GM19438 (cell line): ENCODE measurements around the gene VAT1L.

Experiments used
- ATAC-seq: cut with Tn5 transposase; IDR thresholded peaks from one replicate; pipeline ENCODE4 v1.9.1; 2021; ENCODE audit warnings: low read depth; ENCODE audit not compliant: unreplicated experiment

Gene VAT1L

GRCh38 chr16:77781091-77781490 is 7.3 kb upstream of the VAT1L start:
- no peak for ATAC-seq

- no peak for ATAC-seq
These were observed 5.7 kb upstream of the VAT1L start for GRCh38 chr16:77782694-77783093.

DNA sequence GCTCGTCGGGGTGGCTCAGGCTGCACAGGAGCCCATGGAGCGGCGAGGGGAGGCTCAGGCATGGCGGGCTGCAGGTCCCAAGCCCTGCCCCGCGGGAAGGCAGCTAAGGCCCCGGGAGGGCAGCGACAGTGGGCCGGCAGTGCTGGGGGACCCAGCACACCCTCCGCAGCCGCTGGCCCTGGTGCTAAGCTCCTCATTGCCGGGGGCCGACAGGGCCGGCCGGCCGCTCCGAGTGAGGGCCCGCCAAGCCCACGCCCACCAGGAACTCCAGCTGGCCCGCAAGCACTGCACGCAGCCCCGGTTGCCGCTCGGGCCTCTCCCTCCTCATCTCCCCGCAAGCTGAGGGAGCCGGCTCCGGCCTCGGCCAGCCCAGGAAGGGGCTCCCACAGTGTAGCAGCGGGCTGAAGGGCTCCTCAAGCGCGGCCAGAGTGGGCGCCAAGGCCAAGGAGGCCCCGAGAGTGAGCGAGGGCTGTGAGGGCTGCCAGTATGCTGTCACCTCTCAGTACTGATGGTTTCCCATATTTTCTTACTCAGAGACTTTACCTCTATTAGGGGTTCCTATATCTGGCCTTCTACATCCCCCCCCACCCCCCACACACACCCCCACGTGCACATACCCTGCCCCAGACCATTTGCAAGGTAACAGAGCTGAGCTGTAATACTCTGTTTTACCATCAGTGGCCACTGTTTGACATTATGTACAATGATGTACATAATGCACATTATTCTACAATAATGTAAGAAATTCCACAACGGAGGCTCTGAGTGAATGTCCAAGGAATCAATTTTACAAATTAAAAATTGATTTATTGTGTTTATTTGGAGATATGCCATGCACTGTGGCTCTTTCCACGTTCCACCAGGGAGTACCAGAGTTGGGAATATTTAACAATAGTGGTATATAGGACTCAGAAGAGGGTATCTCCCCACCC is 3.7 kb upstream of the VAT1L start:
- no peak for ATAC-seq

- ATAC-seq: no peak
These were observed 3.0 kb upstream of the VAT1L start for GRCh38 chr16:77785373-77785764.

GRCh38 chr16:77786186-77786847 is 2.0 kb upstream of the VAT1L start:
- ATAC-seq: no peak

- no peak for ATAC-seq
These were observed 912 bp upstream of the VAT1L start for GRCh38 chr16:77787452-77787851.

DNA sequence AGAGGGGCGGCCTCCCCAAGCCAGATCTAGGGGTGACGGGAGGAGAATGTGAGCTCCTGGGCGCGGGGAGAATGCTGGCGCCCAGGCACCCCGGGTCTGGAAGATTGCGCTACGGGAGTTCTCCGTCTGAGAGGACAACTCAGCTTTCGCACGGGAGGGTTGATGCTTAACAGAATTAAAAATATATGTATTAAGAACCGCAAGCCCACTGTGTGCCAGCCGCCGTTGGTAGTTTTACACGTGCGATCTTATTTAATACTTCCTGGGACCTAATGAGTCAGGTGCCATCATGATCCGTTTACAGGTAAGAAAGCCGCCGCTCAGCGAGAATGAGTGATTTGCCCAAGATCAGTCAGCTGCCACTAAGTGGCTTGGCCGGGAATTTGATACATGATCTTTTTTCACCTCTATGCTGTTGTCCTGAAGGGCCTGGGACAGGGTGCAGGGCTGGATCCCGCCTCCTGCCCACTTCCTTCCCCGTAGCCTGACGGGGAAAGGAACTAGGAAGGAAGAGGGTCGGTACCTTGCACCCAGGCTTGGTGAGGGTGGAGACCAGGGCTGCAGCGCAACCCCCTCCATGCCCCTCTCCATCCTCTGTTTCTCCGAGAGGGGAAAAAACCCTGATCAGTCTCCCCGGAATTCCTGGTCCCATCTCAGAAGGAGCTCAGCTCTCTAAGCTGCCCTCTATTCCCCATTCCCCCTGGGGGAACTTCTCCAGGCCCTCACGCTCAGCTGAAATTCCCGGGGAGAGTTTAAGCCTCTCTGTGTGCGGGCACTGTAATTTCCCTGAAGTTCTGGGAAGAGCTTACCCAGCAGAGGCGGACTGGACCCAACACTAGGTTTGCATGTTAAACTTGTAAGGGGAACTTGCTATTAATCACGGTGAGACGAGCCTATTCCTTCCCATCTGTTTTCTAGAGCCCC is 983 bp downstream of the VAT1L start:
- ATAC-seq: no peak

DNA sequence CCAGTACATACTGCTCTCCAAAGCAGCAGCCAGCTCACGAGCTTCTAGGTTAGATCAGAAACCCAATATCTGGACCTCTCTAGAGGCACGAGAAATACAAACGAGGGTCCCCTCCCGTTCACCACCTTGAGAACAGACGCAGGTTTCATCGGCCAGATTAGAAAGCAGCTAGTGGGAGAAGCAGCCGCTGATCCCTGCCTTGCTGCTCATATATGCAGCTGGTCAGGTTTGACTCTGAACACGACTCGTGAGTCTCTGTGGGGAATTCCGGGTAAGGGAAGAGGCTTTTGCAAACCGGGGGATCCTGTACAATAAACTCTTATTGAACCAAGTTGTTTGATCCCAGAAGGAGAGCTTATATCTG is 1.6 kb downstream of the VAT1L start:
- ATAC-seq: no peak

DNA sequence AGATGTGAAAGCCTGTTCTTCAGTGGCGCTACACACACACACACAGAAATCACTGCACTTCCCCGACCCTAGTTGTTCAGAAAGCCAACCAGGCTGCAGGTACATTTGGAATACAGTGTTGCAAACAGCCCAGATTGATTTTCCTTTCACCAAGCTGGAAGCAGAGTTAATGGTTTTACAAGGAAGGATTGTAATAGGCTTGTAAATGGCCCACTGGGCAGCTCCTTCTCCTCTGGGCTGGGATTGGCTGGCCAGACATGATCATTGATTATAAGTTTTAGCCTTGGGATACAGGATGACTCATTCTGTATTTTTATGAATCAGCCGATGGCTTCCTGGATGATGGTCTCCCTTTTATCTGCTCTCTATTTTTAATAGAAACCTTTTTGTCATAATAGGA is 2.5 kb downstream of the VAT1L start:
- no peak for ATAC-seq

GRCh38 chr16:77793417-77793816 is 5.1 kb downstream of the VAT1L start:
- ATAC-seq: no peak

- ATAC-seq: no peak
These were observed 6.2 kb downstream of the VAT1L start for GRCh38 chr16:77794586-77794985.

GRCh38 chr16:77801817-77802216 is 13.5 kb downstream of the VAT1L start:
- no peak for ATAC-seq

GRCh38 chr16:77805398-77805797 is 17.0 kb downstream of the VAT1L start:
- ATAC-seq: no peak

DNA sequence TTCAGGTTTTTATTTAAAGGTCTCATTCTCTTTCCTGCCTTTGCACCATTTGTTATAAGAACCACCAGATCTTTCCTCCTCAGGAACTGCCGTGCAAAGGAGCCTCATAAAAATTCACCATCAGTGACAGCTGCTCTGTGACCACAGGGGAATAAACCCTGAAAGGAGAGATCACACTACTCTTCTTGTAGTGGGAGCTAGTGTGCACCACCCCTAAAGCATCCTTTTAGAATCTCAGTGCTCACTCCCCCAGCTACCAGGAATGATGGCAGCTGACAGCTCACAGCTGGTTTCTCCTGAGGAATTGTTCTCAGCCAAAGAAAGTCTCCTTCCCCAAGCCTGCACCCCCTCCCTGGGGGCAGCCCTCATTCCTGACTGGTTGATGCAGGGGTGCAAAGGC is 18.7 kb downstream of the VAT1L start:
- ATAC-seq: no peak

DNA sequence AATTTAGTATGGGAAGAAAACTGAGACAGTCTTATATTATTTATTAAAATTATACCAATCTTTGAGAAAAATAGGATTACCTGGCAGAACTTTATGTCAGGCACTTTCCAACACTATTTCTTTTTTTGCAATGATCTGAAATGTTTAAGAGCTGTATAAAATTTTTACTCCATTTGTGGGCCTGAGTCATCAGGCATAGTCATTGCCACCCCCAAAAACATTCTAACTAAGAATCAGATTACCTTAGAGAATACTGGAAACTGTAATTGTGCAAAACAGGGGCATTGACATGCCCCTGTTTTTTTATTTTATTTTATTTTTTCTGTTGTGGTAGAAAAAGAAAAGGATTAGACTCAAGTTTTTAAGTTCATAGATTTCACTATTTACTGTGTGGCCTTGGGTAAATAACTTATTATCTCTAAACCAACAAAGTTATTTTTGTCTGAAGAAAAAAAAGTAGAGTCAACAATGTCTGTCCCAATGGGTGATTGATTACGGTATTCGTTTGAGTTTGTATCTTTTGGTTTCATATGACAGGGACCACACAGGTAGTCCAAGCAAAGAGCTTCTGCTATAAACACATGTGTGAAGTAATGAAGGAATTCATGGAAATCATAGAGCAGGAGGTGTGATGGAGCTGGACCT is 24.6 kb downstream of the VAT1L start:
- ATAC-seq: no peak

- ATAC-seq: no peak
These were observed 27.9 kb downstream of the VAT1L start for GRCh38 chr16:77816293-77816692.

- ATAC-seq: no peak
These were observed 32.0 kb downstream of the VAT1L start for GRCh38 chr16:77820340-77820739.

DNA sequence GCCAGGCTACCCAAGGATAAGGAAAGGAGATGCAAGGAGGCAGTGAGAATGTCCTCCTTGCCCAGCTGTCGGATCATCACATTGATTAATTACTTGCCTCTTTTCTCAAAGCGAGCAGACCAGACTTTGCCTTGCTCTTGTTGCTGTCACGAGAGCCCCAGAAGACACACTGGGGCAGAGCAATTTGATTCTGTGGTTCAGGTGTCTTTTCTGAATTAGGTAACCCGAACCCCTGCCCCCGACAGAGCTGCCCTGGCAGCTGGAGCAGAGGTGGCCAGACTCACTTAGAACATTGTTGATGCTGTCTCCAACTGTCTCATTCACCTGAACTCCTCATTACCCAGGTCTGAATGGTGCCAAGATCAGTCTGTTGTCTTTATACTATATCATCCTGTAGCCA is 34.3 kb downstream of the VAT1L start:
- no peak for ATAC-seq

DNA sequence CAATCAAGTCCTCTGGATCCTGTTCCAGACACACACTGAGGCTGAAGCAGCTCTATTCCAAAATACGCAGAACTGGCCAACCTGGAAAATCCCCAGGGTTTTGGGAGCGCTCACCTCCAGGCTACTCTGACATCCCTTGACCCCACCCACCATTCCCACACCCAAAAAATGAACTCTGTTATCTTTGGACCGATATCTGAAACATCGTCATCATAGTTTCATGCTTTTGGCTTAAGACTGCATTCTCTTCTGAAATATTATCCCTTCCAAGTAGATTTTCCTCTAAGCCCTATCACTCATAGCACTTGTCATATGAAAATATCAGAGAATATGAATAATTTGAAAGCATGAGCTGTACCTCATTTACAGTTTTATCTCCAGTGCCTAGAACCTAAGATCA is 34.7 kb downstream of the VAT1L start:
- ATAC-seq: no peak

DNA sequence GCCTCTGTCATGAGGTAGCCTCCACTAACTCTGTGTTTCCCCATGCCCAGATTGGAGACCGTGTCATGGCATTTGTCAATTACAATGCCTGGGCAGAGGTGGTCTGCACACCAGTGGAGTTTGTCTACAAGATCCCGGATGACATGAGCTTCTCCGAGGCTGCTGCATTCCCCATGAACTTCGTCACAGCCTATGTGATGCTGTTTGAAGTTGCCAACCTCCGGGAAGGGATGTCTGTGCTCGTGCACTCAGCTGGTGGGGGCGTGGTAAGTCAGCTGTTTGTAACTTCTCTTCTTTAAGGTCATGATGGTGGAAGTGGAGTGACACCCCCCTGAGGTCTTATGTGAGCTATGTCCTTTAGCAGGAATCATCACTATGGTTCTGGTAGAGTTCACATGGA is 36.8 kb downstream of the VAT1L start:
- no peak for ATAC-seq

GRCh38 chr16:77827032-77827431 is 38.7 kb downstream of the VAT1L start:
- ATAC-seq: no peak
